GM12891 (cell line): ENCODE measurements around the gene NATD1.
"Not testable (repeated sequence)": the region's sequence is repeated elsewhere in the genome, so short reads cannot be mapped to it uniquely, and the experiment has no call there.

Experiments used
- DNase-seq: peaks from one replicate; pipeline ENCODE4 v3.0.0; 2011; ENCODE audit warnings: low spot score; ENCODE audit not compliant: insufficient read length
- FAIRE-seq: peaks from 2 replicates; lab custom pipeline; 2011; peaks lifted over from hg19 to GRCh38; lab: Jason Lieb, UNC
- PAX5 ChIP-seq: IDR thresholded peaks from 2 replicates; pipeline ENCODE4 v1.6.1; 2011; ENCODE audit warnings: low read length, moderate library complexity, mild to moderate bottlenecking; ENCODE audit not compliant: insufficient read depth, severe bottlenecking
- POLR2A ChIP-seq: IDR thresholded peaks from 2 replicates; pipeline ENCODE4 v1.6.1; 2011; ENCODE audit warnings: low read depth, low read length, control low read depth
- POLR2AphosphoS5 ChIP-seq: IDR thresholded peaks from 2 replicates; pipeline ENCODE4 v1.6.1; 2011; ENCODE audit warnings: low read depth, low read length, control low read depth
- POU2F2 ChIP-seq: IDR thresholded peaks from 2 replicates; pipeline ENCODE4 v1.6.1; 2011; ENCODE audit warnings: low read depth, mild to moderate bottlenecking, control low read depth, low read length, moderate library complexity
- SPI1 ChIP-seq: IDR thresholded peaks from 2 replicates; pipeline ENCODE4 v1.6.1; 2011; ENCODE audit warnings: low read depth, low read length, control low read depth
- TAF1 ChIP-seq: IDR thresholded peaks from 2 replicates; pipeline ENCODE4 v1.6.1; 2011; ENCODE audit warnings: low read depth, low read length, control low read depth

NATD1 gene

GRCh38 chr17:21194226-21194625, 59.0 kb downstream of the NATD1 start:
- DNase-seq: no peak

GRCh38 chr17:21193031-21193430, 60.2 kb downstream of the NATD1 start:
- TF ChIP-seq POU2F2 (no peak), POLR2AphosphoS5 (no peak), SPI1 (no peak), TAF1 (no peak), POLR2A (no peak), PAX5 (no peak)
- FAIRE-seq (no peak), DNase-seq (no peak)

More at GRCh38 chr17:21194226-21194625, 59.0 kb downstream of the NATD1 start:
- TF ChIP-seq POLR2A (no peak), POU2F2 (no peak), SPI1 (no peak), PAX5 (no peak), TAF1 (no peak), POLR2AphosphoS5 (no peak)
- no peak for FAIRE-seq

GRCh38 chr17:21192414-21192813, 60.8 kb downstream of the NATD1 start:
- DNase-seq, FAIRE-seq: not testable (repeated sequence)

- DNase-seq (no peak), FAIRE-seq (no peak)
- TF ChIP-seq TAF1: no peak
- no peak for TF ChIP-seq POLR2AphosphoS5
- no peak for TF ChIP-seq POU2F2
- TF ChIP-seq PAX5: no peak
- no peak for TF ChIP-seq POLR2A
- TF ChIP-seq SPI1: no peak
Observed at GRCh38 chr17:21191698-21192097, 61.5 kb downstream of the NATD1 start.

- DNase-seq (no peak), FAIRE-seq (no peak)
- TF ChIP-seq TAF1: no peak
- TF ChIP-seq PAX5: no peak
- no peak for TF ChIP-seq POLR2AphosphoS5
- no peak for TF ChIP-seq SPI1
- no peak for TF ChIP-seq POU2F2
- TF ChIP-seq POLR2A: no peak
Observed at GRCh38 chr17:21190078-21190477, 63.1 kb downstream of the NATD1 start.

- no peak for FAIRE-seq
- no peak for TF ChIP-seq TAF1
- no peak for TF ChIP-seq POU2F2
- TF ChIP-seq PAX5: no peak
- TF ChIP-seq POLR2A: no peak
- TF ChIP-seq SPI1: no peak
- no peak for TF ChIP-seq POLR2AphosphoS5
- DNase-seq: no peak
Observed at GRCh38 chr17:21189361-21189760, 63.8 kb downstream of the NATD1 start.
